Stimulated activated CD4-positive, alpha-beta T cell treated with anti-CD3 and anti-CD28 coated beads, TNF-alpha, amount 100 ng/mL, for 4 hours (primary cell): ENCODE results near the gene AATK.

ENCODE experiments used
- DNase-seq, 3 experiments: peaks; one replicate each; pipeline ENCODE4 v3.0.0-alpha.2; 2020; ENCODE audit warnings: low read depth in 3 of 3

Gene AATK

GRCh38 chr17:81143200-81143527 is 22.9 kb downstream of the AATK start:
- no peak for DNase-seq

GRCh38 chr17:81142301-81143199 is 23.5 kb downstream of the AATK start:
- peak; percentile 29 to 49 (median 32) for DNase-seq

DNA sequence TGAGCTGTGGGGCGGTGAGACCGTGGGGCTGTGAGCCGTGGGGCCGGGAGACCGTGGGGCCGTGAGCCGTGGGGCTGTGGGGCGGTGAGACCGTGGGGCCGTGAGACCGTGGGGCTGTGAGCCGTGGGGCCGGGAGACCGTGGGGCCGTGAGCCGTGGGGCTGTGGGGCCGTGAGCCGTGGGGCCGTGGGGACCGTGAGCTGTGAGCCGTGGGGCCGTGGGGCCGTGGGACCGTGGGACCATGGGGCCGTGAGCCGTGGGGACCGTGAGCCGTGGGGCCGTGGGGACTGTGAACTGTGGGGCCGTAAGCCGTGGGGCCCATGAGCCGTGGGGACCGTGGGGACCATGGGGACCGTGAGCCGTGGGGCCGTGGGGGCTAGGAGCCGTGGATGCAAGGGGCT is 25.3 kb downstream of the AATK start:
- DNase-seq, result no peak

DNA sequence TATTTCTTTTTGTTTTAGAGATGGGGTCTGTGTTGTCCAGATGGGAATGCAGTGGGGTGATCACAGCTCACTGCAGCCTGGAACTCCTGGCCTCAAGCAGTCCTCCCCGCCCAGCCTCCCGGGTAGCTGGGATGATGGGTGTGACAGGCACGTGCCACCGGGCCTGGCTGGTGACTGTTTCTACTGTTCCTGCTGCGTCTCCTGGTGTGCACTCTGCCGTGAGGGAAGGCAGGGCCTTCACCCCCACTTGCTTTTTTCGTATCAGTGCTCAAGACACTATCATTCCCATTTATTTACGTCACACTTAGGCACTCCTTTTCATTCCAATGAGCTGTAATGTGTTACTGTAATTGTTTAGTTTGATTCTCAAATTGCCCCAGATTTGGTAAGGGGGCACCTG is 26.0 kb downstream of the AATK start:
- DNase-seq, result no peak

DNA sequence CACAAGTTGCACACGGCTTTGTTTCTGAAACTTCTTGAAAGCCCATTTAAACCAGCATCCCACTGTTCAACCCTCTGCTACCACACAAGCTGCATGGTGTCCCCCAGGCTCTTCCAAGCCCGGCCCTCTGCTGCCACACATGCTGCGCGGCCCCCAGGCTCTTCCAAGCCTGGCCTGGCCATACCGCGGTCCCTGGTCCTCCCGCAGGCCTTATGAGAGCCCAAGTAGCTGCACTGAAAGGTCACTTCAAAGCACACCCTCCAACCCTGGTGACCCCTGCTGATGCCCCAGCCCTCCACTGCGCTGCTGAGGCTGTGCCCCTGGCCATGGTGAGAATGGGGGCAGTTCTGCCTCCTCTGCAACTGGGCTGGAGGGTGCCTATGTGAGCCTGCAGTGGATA is 26.6 kb downstream of the AATK start:
- no peak for DNase-seq

DNA sequence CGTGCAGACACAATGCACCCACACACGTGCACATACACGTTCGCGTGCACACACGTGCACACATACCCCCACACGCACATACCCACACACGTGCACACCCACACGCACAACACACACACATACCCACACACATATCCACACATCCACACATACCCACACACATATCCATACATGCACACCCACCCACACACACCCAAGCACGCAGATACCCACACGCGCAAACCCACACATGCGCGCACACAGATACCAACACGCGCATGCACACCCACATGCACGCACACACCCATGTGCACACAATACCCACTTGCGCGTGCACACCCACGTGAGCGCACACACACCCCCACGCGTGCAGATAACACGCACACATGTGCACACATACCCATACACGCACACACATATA is 27.5 kb downstream of the AATK start:
- no peak for DNase-seq

DNA sequence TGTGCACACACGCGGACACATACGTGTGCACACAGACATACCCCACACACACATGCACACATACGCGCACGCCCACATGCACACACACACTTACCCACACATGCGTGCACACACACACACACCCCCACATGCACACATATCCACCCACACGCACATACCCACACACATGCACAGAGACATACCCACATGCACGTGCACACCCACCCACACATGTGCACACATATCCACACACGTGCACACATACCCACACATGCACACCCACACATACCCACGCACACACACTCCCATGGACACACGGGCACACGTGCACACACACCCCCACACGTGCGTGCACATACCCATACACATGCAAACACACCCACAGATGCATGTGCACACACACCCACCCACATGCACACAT is 27.9 kb downstream of the AATK start:
- DNase-seq, result no peak

- no peak for DNase-seq
Measured at GRCh38 chr17:81137248-81137647, 28.8 kb downstream of the AATK start.

DNA sequence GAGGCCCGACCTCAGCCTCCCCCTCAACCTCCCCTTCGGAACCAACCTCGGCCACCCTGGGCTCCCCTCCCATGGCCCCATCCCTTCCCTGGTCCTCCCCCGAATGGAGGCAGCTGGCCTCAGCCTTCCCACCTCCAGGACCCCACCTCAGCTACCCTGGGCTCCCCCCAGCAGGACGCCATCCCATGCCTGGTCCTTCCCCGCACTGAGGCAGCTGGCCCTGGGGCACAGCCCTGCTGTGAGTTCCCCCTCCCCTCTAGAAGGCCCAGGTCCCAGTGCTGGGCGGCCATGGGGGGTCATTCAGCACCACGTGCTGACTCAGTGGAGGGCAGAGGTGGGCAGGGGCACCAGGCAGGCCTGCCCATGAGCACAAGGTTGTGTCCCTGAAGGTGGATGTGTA is 29.7 kb downstream of the AATK start:
- no peak for DNase-seq

DNA sequence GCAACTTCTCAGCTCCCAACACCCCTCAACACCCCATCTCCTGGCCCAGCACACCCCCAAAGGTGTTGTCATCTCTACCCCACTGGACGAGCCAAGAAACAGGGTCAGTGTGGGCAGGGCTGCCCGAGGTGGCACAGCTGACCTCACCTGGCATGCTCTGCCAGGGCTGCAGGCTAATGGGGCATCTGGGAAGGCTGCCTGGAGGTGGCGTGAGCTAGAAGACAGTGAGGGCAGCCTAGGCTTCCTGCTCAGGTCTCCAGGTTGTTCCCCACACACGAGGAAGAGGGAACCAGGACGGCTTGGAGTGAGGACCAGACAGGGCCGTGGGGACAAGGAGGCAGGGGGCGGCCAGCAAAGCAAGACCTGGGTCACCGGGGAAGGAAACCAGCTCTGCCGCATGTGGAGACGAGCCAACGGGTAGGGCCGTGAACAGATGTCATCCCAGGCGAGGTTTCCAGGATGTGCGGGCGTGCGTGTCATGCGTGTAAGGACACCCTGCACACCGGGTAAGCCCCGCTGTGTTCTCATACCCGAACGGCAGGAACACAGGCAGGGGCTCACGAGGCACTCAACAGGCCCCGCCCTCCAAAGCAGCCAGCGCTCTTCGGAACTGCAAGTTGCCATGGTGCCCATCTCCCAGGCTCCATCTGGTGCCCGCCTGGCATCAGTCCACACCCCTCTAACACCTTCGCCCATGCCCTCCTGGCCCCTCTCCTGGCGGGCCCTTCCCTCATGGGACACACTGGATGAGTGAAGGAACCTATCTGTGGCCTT is 30.3 kb downstream of the AATK start:
- DNase-seq, result no peak

GRCh38 chr17:81134064-81134781 is 31.8 kb downstream of the AATK start:
- DNase-seq, result no peak

- no peak for DNase-seq
Measured at GRCh38 chr17:81132770-81133723, 33.0 kb downstream of the AATK start.

GRCh38 chr17:81132197-81132540 is 33.9 kb downstream of the AATK start:
- DNase-seq, result no peak

DNA sequence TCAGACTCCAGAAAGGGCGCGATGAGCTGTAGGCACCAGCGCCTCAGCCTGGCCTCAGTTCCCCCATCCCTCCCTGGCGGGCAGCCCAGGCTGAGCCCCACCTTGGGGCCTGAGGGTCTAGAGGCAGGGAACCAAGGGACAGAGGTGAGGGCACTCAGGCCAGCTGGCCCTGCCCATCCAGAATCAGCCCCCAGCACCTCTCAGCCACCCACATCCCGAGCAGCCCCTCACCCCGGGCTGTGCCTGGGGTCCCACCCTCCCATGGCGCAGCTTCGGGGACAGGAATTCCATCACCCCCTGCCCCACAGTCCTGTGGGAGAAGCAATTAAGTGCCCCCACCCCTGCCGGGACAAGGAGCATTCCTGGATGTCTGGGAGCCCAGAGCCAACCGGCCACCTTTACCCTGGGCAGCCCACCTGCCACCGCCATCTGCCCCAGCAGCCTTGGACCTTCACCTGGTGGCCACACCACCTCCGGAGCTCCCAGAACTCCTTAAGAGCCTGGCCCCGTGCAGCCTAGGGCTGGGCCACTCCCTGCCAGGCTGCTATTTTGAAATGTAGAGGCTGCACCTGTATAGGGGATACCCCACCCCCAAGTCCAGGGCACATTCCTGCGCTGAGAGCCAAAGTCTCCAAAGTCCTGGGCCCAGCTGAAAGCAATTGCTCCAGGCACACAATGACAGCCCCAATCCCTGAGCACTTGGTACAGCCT is 34.4 kb downstream of the AATK start:
- no peak for DNase-seq

DNA sequence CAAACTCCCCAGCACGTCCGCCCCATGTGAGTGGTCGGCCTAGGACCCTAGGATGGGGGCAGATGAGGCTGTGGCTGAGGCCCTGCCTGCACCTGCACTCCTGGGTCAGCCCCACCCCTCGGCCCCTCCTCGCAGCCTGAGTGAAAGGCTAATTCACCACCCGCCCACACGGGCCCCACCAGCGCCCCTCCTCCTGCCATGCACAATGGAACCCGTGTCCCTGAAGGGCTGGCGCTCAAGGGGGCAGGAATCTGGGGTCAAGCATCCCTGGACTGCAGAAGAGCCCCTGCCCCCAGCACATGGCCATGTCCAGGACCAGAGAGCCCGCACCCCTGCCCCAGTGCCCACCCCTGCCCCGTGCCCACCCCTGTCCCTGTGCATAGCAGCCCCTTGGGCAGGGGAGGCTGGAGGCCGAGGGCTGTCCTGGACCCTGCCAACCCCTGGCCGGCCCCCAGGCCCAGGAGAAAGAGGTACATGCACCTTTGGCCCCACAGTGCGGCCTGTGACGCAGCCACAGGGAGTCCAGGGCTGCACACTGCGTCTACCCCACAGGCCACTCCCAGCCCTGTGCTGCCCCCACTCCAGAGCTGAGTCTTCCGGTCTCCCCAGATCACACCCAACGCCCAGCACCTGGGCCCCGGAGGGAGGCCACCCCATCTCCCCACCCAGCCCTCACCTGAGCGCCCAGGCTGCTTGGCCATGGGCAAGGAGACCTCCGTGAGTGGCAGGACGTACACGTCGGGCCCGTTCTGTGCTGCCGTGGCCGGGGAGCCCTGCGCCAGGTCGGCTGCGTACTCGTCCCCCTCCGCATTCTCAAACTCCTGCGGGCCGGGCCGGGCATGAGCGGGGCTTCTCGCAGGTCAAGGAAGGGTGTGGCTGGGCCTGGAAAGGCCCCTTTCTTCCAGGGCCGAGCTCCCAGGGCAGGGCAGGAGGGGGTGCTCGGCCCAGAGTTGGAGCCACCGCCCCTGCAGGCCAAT is 35.3 kb downstream of the AATK start:
- no peak for DNase-seq

DNA sequence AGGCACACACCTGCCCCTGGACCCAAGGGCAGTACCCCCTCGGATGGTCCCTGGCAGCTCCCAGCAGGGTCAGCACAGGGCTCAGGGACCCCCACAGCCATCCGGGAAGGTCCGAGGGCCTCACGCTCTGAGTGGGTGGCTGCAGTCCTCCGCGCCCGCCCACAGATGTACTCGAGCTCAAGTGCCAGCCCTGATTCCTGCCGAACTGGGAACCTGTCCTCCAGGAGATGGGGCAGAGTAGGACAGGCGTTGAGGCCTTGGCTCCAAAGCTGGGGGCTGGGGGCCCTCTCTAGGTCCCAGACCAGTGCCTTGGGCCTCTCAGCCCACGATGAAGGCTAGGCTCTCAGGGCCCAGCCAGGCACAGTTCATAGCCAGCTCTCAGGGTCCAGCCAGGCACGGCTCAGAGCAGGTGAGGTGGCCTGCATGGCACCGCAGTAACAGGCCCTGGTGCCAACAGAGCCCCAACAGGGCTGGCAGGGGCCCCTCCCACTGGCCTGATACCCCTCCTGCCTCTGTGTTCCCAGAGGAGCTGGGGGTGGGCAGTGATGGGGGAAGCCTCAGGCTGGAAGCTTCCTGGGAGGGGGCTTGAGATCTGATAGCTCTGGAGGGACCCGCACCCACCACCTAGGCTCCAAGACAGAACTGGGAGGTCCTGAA is 36.2 kb downstream of the AATK start:
- DNase-seq, result no peak

DNA sequence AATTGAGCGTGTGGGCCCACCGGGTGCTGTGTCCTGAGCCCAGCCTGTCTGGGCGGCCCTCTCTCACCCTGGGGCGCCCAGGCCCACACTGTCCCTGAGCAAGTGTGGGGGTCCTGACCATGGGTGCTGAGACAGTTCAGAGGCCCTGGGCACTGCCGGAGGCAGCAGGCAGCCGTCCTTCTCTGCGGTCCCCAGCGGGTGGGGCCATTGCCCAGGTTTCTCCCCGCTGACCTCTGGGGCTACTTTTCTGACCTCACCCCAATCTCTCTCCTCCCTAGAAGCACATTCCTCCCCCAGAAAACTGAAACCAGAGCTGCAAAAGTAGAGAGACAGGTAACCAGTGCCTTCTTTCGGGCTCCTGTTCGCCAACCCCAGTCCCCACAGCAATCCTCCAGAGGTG is 36.7 kb downstream of the AATK start:
- no peak for DNase-seq

- no peak for DNase-seq
Measured at GRCh38 chr17:81128774-81129173, 37.2 kb downstream of the AATK start.

GRCh38 chr17:81128338-81128737 is 37.7 kb downstream of the AATK start:
- DNase-seq, result no peak
